Erythroblast (primary cell): ENCODE results near the gene RNF186.

Experiments used
- GATA1 ChIP-seq: IDR thresholded peaks from 2 replicates; pipeline ENCODE4 v1.6.1; 2011; ENCODE audit warnings: low read depth, mild to moderate bottlenecking, control low read depth, low read length, moderate library complexity
- POLR2A ChIP-seq: IDR thresholded peaks from 2 replicates; pipeline ENCODE4 v1.6.1; 2011; ENCODE audit warnings: mild to moderate bottlenecking, low read length

- TF ChIP-seq POLR2A: no peak
- no peak for TF ChIP-seq GATA1
These were observed 22.7 kb downstream of the RNF186 start for GRCh38 chr1:19792237-19793002.
